Upper lobe of left lung (tissue), 4 donors: ENCODE data around the gene VIT.

Source experiments
- CTCF ChIP-seq, 6 experiments: fragments of 450-650 bp in 4 of 6; fragments of 200-600 bp in 2 of 6; sonication (generic) in 2 of 6; IDR thresholded peaks; one replicate each; pipeline ENCODE4 v1.5.1; 2016 to 2019; ENCODE audit warnings: antibody characterized with exemption in 6 of 6
- POLR2AphosphoS5 ChIP-seq, 2 donors: sonication (generic); formaldehyde crosslinking; IDR thresholded peaks; one replicate each; pipeline ENCODE4 v1.5.1; 2017; ENCODE audit warnings: antibody characterized with exemption in 2 of 2

- TF ChIP-seq CTCF (IDR thresholded peaks at IDR 0.05) (peak; percentile 69 to 86 (median 71)), POLR2AphosphoS5 (IDR thresholded peaks at IDR 0.05) (no peak)
These were observed 83.8 kb downstream of the VIT start for GRCh38 chr2:36780231-36780839.
